WERI-Rb-1 (cell line): ENCODE results near the gene BAK1.

Experiments
- DNase-seq: peaks from one replicate; pipeline ENCODE4 v3.0.0-alpha.2; 2020
- H3K27ac ChIP-seq: fragments of 250-450 bp; sonication (Bioruptor Pico); 2 replicates; pipeline ENCODE4 v1.5.1; 2020; ENCODE audit warnings: mild to moderate bottlenecking, moderate library complexity
- H3K27me3 ChIP-seq: fragments of 250-450 bp; sonication (Bioruptor Pico); 2 replicates; pipeline ENCODE4 v1.5.1; 2021; ENCODE audit warnings: mild to moderate bottlenecking, low read depth, moderate library complexity; ENCODE audit not compliant: insufficient read depth, severe bottlenecking
- H3K36me3 ChIP-seq: fragments of 250-450 bp; sonication (Bioruptor Pico); 2 replicates; pipeline ENCODE4 v1.5.1; 2020; ENCODE audit warnings: mild to moderate bottlenecking, moderate library complexity
- H3K4me3 ChIP-seq: 2 replicates; pipeline ENCODE4 v1.5.1; 2011; ENCODE audit warnings: low read depth, mild to moderate bottlenecking, control low read depth, low read length
- H3K9me3 ChIP-seq: fragments of 250-450 bp; sonication (Bioruptor Pico); 2 replicates; pipeline ENCODE4 v1.5.1; 2021; ENCODE audit warnings: mild to moderate bottlenecking, moderate library complexity; ENCODE audit not compliant: severe bottlenecking
- CTCF ChIP-seq: IDR thresholded peaks from 2 replicates; pipeline ENCODE4 v1.5.1; 2011; ENCODE audit warnings: low read depth, mild to moderate bottlenecking, control low read depth, inconsistent platforms, low read length

Gene BAK1

GRCh38 chr6:33570806-33571636, 9.1 kb downstream of the BAK1 start:
- DNase-seq = peak; percentile 93
- H3K4me3 ChIP-seq = peak overlapping the region; percentile 91
- peaks cover 31% of the 10 kb centered on the region for H3K36me3 ChIP-seq
- H3K27me3 ChIP-seq = no peaks in the 10 kb centered on the region
- no peaks in the 10 kb centered on the region for H3K9me3 ChIP-seq
- TF ChIP-seq CTCF = no peak
- H3K27ac ChIP-seq = peak overlapping the region; percentile 70

DNA sequence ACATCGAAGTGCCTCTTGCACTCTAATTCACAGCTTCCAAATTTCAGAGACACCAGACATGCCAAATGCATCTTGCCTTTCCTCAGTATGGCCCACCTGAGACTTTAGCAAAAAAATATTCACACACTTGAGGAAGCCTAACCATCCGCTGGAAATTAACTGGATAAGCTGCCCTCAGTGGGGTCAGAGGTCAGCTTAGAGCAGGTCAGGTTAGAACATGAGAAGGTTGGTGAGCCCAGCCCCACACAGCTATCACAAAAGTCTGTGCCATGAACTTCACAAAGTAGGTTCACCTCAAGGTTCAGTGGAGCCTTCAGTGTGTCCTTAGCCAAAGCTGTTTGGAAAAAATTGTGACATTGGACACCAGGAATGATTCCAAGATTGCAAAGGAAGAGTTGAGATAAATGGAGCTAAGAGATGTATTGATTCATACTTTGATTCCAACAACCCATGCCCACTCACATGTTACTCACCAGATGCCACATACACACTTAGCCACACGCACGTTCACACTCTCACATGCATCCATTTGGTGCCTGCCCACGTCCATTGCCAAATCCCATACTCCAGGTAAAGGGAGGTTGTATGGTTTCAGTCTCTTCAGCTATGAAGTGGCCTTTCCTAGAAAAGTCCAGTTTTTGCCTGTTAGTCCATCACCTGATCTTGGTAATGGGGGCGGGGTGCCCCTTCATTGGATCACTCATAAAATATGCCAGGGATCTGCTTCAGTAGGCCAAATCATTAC, 11.1 kb downstream of the BAK1 start:
- H3K4me3 ChIP-seq = no peak overlapping the region
- H3K27ac ChIP-seq = no peak overlapping the region
- DNase-seq = no peak
- no peaks in the 10 kb centered on the region for H3K27me3 ChIP-seq
- H3K36me3 ChIP-seq = peaks cover 10% of the 10 kb centered on the region
- no peak for TF ChIP-seq CTCF
- H3K9me3 ChIP-seq = no peaks in the 10 kb centered on the region

- Histone ChIP-seq H3K36me3 (peaks cover 6% of the 10 kb centered on the region), H3K27ac (no peak overlapping the region), H3K9me3 (no peaks in the 10 kb centered on the region), H3K27me3 (no peaks in the 10 kb centered on the region), H3K4me3 (no peak overlapping the region)
- no peak for DNase-seq
- TF ChIP-seq CTCF = 0 out of 2 replicates have a peak, but pooled peaks have one; percentile 10
Measured at GRCh38 chr6:33567836-33568235, 12.2 kb downstream of the BAK1 start.

DNA sequence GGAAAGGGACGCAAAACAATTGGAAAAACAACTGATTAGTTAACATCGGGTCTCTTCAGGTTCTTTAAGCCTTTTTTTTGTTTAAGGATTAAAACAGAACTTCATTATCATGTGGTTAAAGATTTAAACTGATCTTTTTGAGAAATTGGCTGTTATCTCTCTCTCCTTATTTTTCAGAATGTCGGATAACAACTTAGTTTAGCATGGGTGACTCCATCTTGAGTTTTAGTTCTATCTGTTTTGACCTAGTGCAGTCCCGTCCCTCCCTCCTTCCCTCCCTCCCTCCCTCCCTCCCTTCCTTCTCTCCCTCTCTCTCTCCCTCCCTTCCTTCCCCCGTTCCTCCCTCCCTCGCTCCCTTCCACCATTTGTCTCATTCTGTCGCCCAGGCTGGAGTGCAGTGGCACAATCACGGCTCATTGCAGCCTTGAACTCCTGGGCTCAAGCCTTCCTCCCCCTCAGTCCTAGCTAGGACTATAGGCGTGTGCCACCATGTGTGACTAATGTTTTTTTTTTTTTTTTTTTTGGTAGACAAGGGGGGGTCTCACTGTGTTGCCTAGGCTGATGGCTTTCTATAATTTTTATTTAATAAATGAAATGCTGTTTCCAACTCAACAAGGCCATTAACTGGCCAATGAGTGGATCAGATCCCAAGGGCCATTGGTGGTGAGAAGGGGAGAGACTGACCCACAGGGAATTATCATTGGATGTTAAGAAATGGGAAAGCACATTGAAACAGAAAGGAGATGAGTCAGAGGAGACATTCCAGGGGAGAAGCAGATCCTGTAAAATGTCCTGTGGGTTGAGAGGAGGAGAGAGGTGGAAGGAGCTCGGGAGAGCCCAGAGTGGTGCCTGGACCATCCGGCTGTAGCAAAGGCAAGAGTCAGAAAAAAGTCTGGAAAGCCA, 13.6 kb downstream of the BAK1 start:
- H3K27ac ChIP-seq = no peak overlapping the region
- no peaks in the 10 kb centered on the region for H3K36me3 ChIP-seq
- H3K4me3 ChIP-seq = no peak overlapping the region
- DNase-seq = no peak
- H3K27me3 ChIP-seq = no peaks in the 10 kb centered on the region
- H3K9me3 ChIP-seq = no peaks in the 10 kb centered on the region
- no peak for TF ChIP-seq CTCF

DNA sequence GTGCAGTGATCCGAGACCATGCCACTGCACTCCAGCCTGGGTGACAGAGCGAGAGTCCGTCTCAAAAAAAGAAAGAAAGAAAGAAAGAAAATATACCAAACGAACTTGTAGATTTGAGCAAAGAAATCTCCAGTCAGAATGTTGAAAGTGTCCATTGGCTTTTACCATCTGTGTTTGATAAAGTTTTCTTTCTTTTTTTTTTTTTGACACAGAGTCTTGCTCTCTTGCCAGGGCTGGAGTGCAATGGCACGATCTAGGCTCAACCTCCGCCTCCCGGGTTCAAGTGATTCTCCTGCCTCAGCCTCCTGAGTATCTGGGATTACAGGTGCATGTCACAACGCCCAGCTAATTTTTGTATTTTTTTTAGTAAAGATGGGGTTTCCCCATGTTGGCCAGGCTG, 21.3 kb downstream of the BAK1 start:
- H3K36me3 ChIP-seq = no peaks in the 10 kb centered on the region
- DNase-seq = no peak
- peaks cover 15% of the 10 kb centered on the region for H3K9me3 ChIP-seq
- H3K27me3 ChIP-seq = no peaks in the 10 kb centered on the region
- TF ChIP-seq CTCF = no peak
- H3K4me3 ChIP-seq = no peak overlapping the region
- H3K27ac ChIP-seq = no peak overlapping the region
